Keratinocyte (primary cell): ENCODE measurements around the gene NCAPG. TPM values are rescaled to one million over a fixed set of nuclear protein-coding genes. Genes with fewer than 3 reads are reported as not detected.

ENCODE experiments used
- DNase-seq: peaks from one replicate; pipeline ENCODE4 v3.0.0-alpha.2; 2011; ENCODE audit warnings: low read depth, missing footprints, low spot score
- FAIRE-seq: peaks from 2 replicates; lab custom pipeline; 2011; peaks lifted over from hg19 to GRCh38; lab: Jason Lieb, UNC
- H2AFZ ChIP-seq: 2 replicates; pipeline ENCODE4 v1.6.0; 2012; ENCODE audit warnings: low read length, control low read depth, inconsistent platforms; ENCODE audit not compliant: control insufficient read depth
- H3K27ac ChIP-seq: 2 replicates; pipeline ENCODE4 v1.5.1; 2011; ENCODE audit warnings: low read length; ENCODE audit not compliant: control insufficient read depth, insufficient read depth
- H3K27me3 ChIP-seq: 3 replicates; pipeline ENCODE4 v1.6.0; 2011; ENCODE audit warnings: low read length; ENCODE audit not compliant: control insufficient read depth, insufficient read depth; ENCODE audit errors: extremely low read depth
- H3K36me3 ChIP-seq, 2 experiments: 2 replicates in 1 of 2; 3 replicates in 1 of 2; pipeline ENCODE4 v1.5.1; 2011; ENCODE audit warnings: low read length in 2 of 2, mild to moderate bottlenecking in 1 of 2; ENCODE audit not compliant: control insufficient read depth in 2 of 2, insufficient read depth in 2 of 2; ENCODE audit errors: extremely low read depth in 1 of 2
- H3K4me1 ChIP-seq: 3 replicates; pipeline ENCODE4 v1.5.1; 2011; ENCODE audit warnings: low read length; ENCODE audit not compliant: control insufficient read depth, insufficient read depth; ENCODE audit errors: extremely low read depth
- H3K4me2 ChIP-seq: 3 replicates; pipeline ENCODE4 v1.6.0; 2011; ENCODE audit warnings: low read depth, low read length; ENCODE audit not compliant: control insufficient read depth, insufficient read depth; ENCODE audit errors: extremely low read depth
- H3K4me3 ChIP-seq, 3 experiments: fragments of 200-600 bp in 1 of 3; sonication (generic) in 1 of 3; 2 replicates in 2 of 3; 3 replicates in 1 of 3; pipeline ENCODE4 v1.5.1; 2011 to 2016; ENCODE audit warnings: low read length in 3 of 3, mild to moderate bottlenecking in 3 of 3, control low read depth in 2 of 3, inconsistent platforms in 1 of 3, low read depth in 1 of 3, mixed read lengths in 1 of 3, mixed run types in 1 of 3, moderate library complexity in 1 of 3; ENCODE audit not compliant: control insufficient read depth in 2 of 3, insufficient read depth in 2 of 3; ENCODE audit errors: extremely low read depth in 1 of 3
- H3K79me2 ChIP-seq: 2 replicates; pipeline ENCODE4 v1.6.0; 2012; ENCODE audit warnings: low read length; ENCODE audit not compliant: control insufficient read depth, insufficient read depth
- H3K9ac ChIP-seq: 3 replicates; pipeline ENCODE4 v1.6.0; 2011; ENCODE audit warnings: low read length; ENCODE audit not compliant: control insufficient read depth, insufficient read depth; ENCODE audit errors: extremely low read depth
- H3K9me1 ChIP-seq: 3 replicates; pipeline ENCODE4 v1.6.0; 2011; ENCODE audit warnings: low read length; ENCODE audit not compliant: control insufficient read depth, insufficient read depth; ENCODE audit errors: extremely low read depth
- H3K9me3 ChIP-seq: 2 replicates; pipeline ENCODE4 v1.5.1; 2012; ENCODE audit warnings: low read depth, low read length; ENCODE audit not compliant: control insufficient read depth
- H4K20me1 ChIP-seq: 3 replicates; pipeline ENCODE4 v1.6.0; 2011; ENCODE audit warnings: low read length; ENCODE audit not compliant: control insufficient read depth, insufficient read depth; ENCODE audit errors: extremely low read depth
- EZH2 ChIP-seq: IDR thresholded peaks from one replicate; pipeline ENCODE4 v1.6.1; 2012; ENCODE audit warnings: inconsistent platforms, mild to moderate bottlenecking, low read length, moderate library complexity
- dilution Hi-C: fragments of 300-500 bp; cut with MboI; formaldehyde crosslinking; loops from one replicate; pipeline ENCODE4 v1.7.0; 2020; ENCODE audit warnings: low sequenced_read_pairs; ENCODE audit not compliant: extremely low pct_ligation_motif_present
- polyA plus RNA-seq, 5 experiments: library from polyadenylated mRNA; depleted of rRNA in 3 of 5; stranded (reverse) in 3 of 5; stranded (forward) in 1 of 5; unstranded in 1 of 5; fragments of >200 nt; gene quantifications; 1 replicate in 1 of 5; 2 replicates in 3 of 5; 3 replicates in 1 of 5; pipeline versions ENCODE4 v1.2.1 to v1.2.3, GENCODE V29; 2011 to 2012; ENCODE audit warnings: missing spikeins in 2 of 5, low read depth in 1 of 5, low replicate concordance in 1 of 5
- TF ChIP-seq, protein P1 (sequence below), 3 experiments: IDR thresholded peaks in 1 of 3; conservative IDR thresholded peaks in 1 of 3; optimal IDR thresholded peaks in 1 of 3; 2 replicates in 2 of 3; 3 replicates in 1 of 3; pipeline versions ENCODE3 to v1.5.1; 2011; ENCODE audit warnings: low read length in 3 of 3, mild to moderate bottlenecking in 3 of 3, moderate library complexity in 2 of 3, control low read depth in 1 of 3, inconsistent platforms in 1 of 3; ENCODE audit not compliant: insufficient read depth in 2 of 3; ENCODE audit errors: extremely low read depth in 1 of 3

The NCAPG gene
- polyA plus RNA-seq, 1 donor (not counting 4 experiments of a cell fraction or from before 2014, with no cell fraction given): 18.0 TPM

DNA sequence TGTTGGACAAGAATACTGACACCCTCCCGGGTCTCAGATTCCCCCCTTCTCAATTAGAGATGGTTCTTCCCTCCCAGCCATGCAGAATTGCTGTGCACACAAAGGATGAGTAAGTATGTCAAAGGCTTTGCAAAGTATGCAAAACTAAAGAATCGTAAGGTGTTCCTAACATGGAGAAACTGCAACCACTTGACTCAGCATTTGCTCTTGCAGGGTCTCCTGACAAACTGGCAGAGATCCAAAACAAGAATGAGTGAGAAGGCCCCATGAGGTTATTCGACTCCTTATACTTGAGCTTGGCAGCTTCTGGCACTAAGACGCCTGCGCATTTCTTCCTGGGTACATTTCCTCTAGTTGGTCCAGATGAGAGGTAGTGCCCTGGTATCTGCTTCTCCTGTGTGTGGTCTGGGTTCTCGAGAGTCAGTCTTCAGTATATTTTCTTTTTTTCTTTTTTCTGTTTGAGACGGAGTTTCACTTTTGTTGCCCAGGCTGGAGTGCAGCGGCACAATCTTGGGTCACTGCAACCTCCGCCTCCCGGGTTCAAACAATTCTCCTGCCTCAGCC lies 37.6 kb upstream of the NCAPG start:
- H3K9me1 ChIP-seq: no peaks in the 10 kb centered on the region
- DNase-seq: no peak

DNA sequence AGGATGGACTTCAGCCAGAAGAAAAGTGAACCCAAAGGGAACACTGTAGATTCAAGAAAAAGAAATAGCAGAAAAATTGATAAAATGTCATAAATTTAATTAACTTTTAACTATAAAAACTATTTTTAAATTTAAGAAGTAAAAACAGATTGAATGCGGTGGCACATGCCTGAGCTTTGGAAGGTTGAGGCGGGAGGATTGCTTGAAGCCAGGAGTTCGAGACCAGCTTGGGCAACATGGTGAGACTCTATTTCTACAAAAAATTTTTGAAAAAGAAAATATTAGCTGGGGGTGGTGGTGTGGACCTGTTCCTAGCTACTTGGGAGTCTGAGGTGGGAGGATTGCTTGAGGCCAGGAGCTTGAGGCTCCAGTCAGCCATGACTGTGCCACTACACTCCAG lies 32.3 kb upstream of the NCAPG start:
- no peaks in the 10 kb centered on the region for H4K20me1 ChIP-seq
- no peak overlapping the region for H3K27ac ChIP-seq
- H3K4me3 ChIP-seq: no peak overlapping the region
- H3K9me1 ChIP-seq: no peaks in the 10 kb centered on the region
- TF ChIP-seq, protein P1, sequence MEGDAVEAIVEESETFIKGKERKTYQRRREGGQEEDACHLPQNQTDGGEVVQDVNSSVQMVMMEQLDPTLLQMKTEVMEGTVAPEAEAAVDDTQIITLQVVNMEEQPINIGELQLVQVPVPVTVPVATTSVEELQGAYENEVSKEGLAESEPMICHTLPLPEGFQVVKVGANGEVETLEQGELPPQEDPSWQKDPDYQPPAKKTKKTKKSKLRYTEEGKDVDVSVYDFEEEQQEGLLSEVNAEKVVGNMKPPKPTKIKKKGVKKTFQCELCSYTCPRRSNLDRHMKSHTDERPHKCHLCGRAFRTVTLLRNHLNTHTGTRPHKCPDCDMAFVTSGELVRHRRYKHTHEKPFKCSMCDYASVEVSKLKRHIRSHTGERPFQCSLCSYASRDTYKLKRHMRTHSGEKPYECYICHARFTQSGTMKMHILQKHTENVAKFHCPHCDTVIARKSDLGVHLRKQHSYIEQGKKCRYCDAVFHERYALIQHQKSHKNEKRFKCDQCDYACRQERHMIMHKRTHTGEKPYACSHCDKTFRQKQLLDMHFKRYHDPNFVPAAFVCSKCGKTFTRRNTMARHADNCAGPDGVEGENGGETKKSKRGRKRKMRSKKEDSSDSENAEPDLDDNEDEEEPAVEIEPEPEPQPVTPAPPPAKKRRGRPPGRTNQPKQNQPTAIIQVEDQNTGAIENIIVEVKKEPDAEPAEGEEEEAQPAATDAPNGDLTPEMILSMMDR (optimal IDR thresholded peaks at IDR 0.05 in 1 of 3, IDR thresholded peaks at IDR 0.05 in 1 of 3, conservative IDR thresholded peaks at IDR 0.05 in 1 of 3; ENCODE audit: extremely low read depth in 1 of 3, insufficient read depth in 2 of 3, low read length in 3 of 3): no peak
- TF ChIP-seq EZH2: no peak
- H3K79me2 ChIP-seq: no peaks in the 10 kb centered on the region
- H3K36me3 ChIP-seq: no peaks in the 10 kb centered on the region
- H3K4me2 ChIP-seq: no peak overlapping the region
- dilution Hi-C loops: no loop called here
- H2AFZ ChIP-seq: no peak overlapping the region
- no peak overlapping the region for H3K9ac ChIP-seq
- no peaks in the 10 kb centered on the region for H3K9me3 ChIP-seq
- no peak for DNase-seq
- no peak for FAIRE-seq
- H3K4me1 ChIP-seq: peaks cover 10% of the 10 kb centered on the region
- peaks cover 23% of the 10 kb centered on the region for H3K27me3 ChIP-seq

More for the DNA sequence above, 37.6 kb upstream of the NCAPG start:
- Histone ChIP-seq H2AFZ (no peak overlapping the region), H3K79me2 (no peaks in the 10 kb centered on the region), H3K27ac (no peak overlapping the region), H3K9ac (no peak overlapping the region), H3K4me2 (no peak overlapping the region), H3K4me1 (peaks cover 18% of the 10 kb centered on the region), H4K20me1 (no peaks in the 10 kb centered on the region), H3K36me3 (no peaks in the 10 kb centered on the region), H3K9me3 (no peaks in the 10 kb centered on the region), H3K4me3 (no peak overlapping the region), H3K27me3 (no peaks in the 10 kb centered on the region)
- FAIRE-seq: no peak
- no peak for TF ChIP-seq EZH2
- TF ChIP-seq, protein P1 (optimal IDR thresholded peaks at IDR 0.05 in 1 of 3, IDR thresholded peaks at IDR 0.05 in 1 of 3, conservative IDR thresholded peaks at IDR 0.05 in 1 of 3; ENCODE audit: extremely low read depth in 1 of 3, insufficient read depth in 2 of 3, low read length in 3 of 3): no peak
- dilution Hi-C loops: no loop called here
